ENCODE measurements around the gene TNK1. TPM values are rescaled to one million over a fixed set of nuclear protein-coding genes. Genes with fewer than 3 reads are reported as not detected.
"Not testable (repeated sequence)": the region's sequence is repeated elsewhere in the genome, so short reads cannot be mapped to it uniquely, and the experiment has no call there.

Gene TNK1
- total and polyA plus RNA-seq, 2 experiments from 2014 or later = 6.1 to 8.9 TPM

- no peak for TF ChIP-seq ZNF462 (CRISPR knock-in tag; IDR thresholded peaks at IDR 0.05)
- TF ChIP-seq ZNF331 (CRISPR knock-in tag; IDR thresholded peaks at IDR 0.05; ENCODE audit: low read depth) = no peak
Observed at GRCh38 chr17:7332111-7332510, 48.8 kb upstream of the TNK1 start (continued).

- DNase-seq (ENCODE audit: low spot score); H3K9me2 ChIP-seq (ENCODE audit: insufficient read depth); H3K36me3 ChIP-seq (ENCODE audit: insufficient read depth); H3K9me3 Mint-ChIP-seq; H3K4me3 Mint-ChIP-seq; H3K4me3 ChIP-seq; H3K27me3 ChIP-seq (ENCODE audit: insufficient read depth); H3K27ac ChIP-seq (ENCODE audit: low read depth); H3K4me2 ChIP-seq; H3K27me3 Mint-ChIP-seq (ENCODE audit: insufficient read depth, low read depth, poor library complexity); H4K20me1 ChIP-seq (replicated peaks; ENCODE audit: insufficient read depth); H3K36me3 Mint-ChIP-seq (ENCODE audit: low read depth); ATAC-seq: not testable (repeated sequence)
- H3K4me1 Mint-ChIP-seq = peaks cover 40% of the 10 kb centered on the region
- H3K4me1 ChIP-seq (ENCODE audit: insufficient read depth) = peaks cover 24% of the 10 kb centered on the region
- peaks cover 36% of the 10 kb centered on the region for H3F3A ChIP-seq (replicated peaks; ENCODE audit: low read depth)
- peak overlapping the region; percentile 51; the same call in 1 of the 2 replicates for H3K27ac Mint-ChIP-seq
- peaks cover 13% of the 10 kb centered on the region for H3K79me2 ChIP-seq (replicated peaks; ENCODE audit: insufficient read depth)
- 0 out of 2 replicates have a peak overlapping the region, but pooled peaks have one; percentile 52 for H2AFZ ChIP-seq
Observed at GRCh38 chr17:7332600-7333069, 48.3 kb upstream of the TNK1 start.

GRCh38 chr17:7334938-7335538, 45.9 kb upstream of the TNK1 start:
- Histone ChIP-seq H3K4me1 (ENCODE audit: insufficient read depth) (peaks cover 22% of the 10 kb centered on the region), H4K20me1 (replicated peaks; ENCODE audit: insufficient read depth) (no peaks in the 10 kb centered on the region), H3K36me3 (ENCODE audit: insufficient read depth) (no peaks in the 10 kb centered on the region; the same call in 1 of the 2 replicates), H2AFZ (no peak overlapping the region), H3K4me3 (no peak overlapping the region), H3K79me2 (replicated peaks; ENCODE audit: insufficient read depth) (no peaks in the 10 kb centered on the region), H3F3A (replicated peaks; ENCODE audit: low read depth) (peaks cover 35% of the 10 kb centered on the region), H3K27ac (ENCODE audit: low read depth) (no peak overlapping the region), H3K4me2 (no peak overlapping the region), H3K9me2 (ENCODE audit: insufficient read depth) (no peaks in the 10 kb centered on the region), H3K27me3 (ENCODE audit: insufficient read depth) (no peaks in the 10 kb centered on the region)
- Mint-ChIP-seq H3K4me3 (peak overlapping the region; percentile 18; the same call in 1 of the 3 replicates), H3K9me3 (no peaks in the 10 kb centered on the region), H3K27ac (peak overlapping the region; percentile 74; the same call in 1 of the 2 replicates), H3K4me1 (peaks cover 33% of the 10 kb centered on the region), H3K27me3 (ENCODE audit: insufficient read depth, low read depth, poor library complexity) (peaks cover 8% of the 10 kb centered on the region), H3K36me3 (ENCODE audit: low read depth) (peaks cover 6% of the 10 kb centered on the region)
- no peak for ATAC-seq
- no peak for DNase-seq (ENCODE audit: low spot score)
- TF ChIP-seq POLR2AphosphoS5 (IDR thresholded peaks at IDR 0.05; ENCODE audit: low read depth) = no peak
- TF ChIP-seq EZH2 (IDR thresholded peaks at IDR 0.05; ENCODE audit: low read depth, unreplicated experiment) = no peak
- TF ChIP-seq CREB1 (CRISPR knock-in tag; IDR thresholded peaks at IDR 0.05; ENCODE audit: low read depth) = no peak
- TF ChIP-seq ZNF331 (CRISPR knock-in tag; IDR thresholded peaks at IDR 0.05; ENCODE audit: low read depth) = no peak
- no peak for TF ChIP-seq ETS1 (IDR thresholded peaks at IDR 0.05)
- no peak for TF ChIP-seq NANOG (IDR thresholded peaks at IDR 0.05; ENCODE audit: borderline replicate concordance)
- TF ChIP-seq EZH2phosphoT487 (IDR thresholded peaks at IDR 0.05; ENCODE audit: unreplicated experiment) = no peak
- no peak for TF ChIP-seq STAT1 (IDR thresholded peaks at IDR 0.05; ENCODE audit: unreplicated experiment)
- TF ChIP-seq ZNF114 (CRISPR knock-in tag; IDR thresholded peaks at IDR 0.05) = no peak
